HG02973 (cell line): ENCODE results near the gene HNRNPH1.
A peak's percentile ranks its signal among the peaks of the same experiment; 100 is the strongest.

Experiments
- ATAC-seq: cut with Tn5 transposase; IDR thresholded peaks from one replicate; pipeline ENCODE4 v1.9.1; 2021; ENCODE audit warnings: moderate library complexity; ENCODE audit not compliant: unreplicated experiment

The HNRNPH1 gene

GRCh38 chr5:179623906-179624741 lies 653 bp upstream of the HNRNPH1 start:
- ATAC-seq, result peak; percentile 0

- no peak for ATAC-seq
Measured at GRCh38 chr5:179621551-179622214, 1.8 kb downstream of the HNRNPH1 start.

GRCh38 chr5:179620703-179621350 lies 2.6 kb downstream of the HNRNPH1 start:
- ATAC-seq, result no peak

GRCh38 chr5:179620293-179620692 lies 3.2 kb downstream of the HNRNPH1 start:
- ATAC-seq, result no peak

GRCh38 chr5:179619776-179620175 lies 3.7 kb downstream of the HNRNPH1 start:
- no peak for ATAC-seq

- no peak for ATAC-seq
Measured at GRCh38 chr5:179618923-179619554, 4.4 kb downstream of the HNRNPH1 start.

- no peak for ATAC-seq
Measured at GRCh38 chr5:179617930-179618329, 5.5 kb downstream of the HNRNPH1 start.

GRCh38 chr5:179616002-179616594 lies 7.4 kb downstream of the HNRNPH1 start:
- ATAC-seq, result no peak

GRCh38 chr5:179615203-179615602 lies 8.3 kb downstream of the HNRNPH1 start:
- ATAC-seq, result no peak

- no peak for ATAC-seq
Measured at GRCh38 chr5:179614745-179615144, 8.7 kb downstream of the HNRNPH1 start.

GRCh38 chr5:179613460-179614071 lies 9.9 kb downstream of the HNRNPH1 start:
- no peak for ATAC-seq

GRCh38 chr5:179612577-179613459 lies 10.7 kb downstream of the HNRNPH1 start:
- ATAC-seq, result no peak

- no peak for ATAC-seq
Measured at GRCh38 chr5:179610903-179611265, 12.6 kb downstream of the HNRNPH1 start.

GRCh38 chr5:179610109-179610902 lies 13.2 kb downstream of the HNRNPH1 start:
- ATAC-seq, result no peak

- ATAC-seq, result no peak
Measured at GRCh38 chr5:179609834-179610108, 13.7 kb downstream of the HNRNPH1 start.

- no peak for ATAC-seq
Measured at GRCh38 chr5:179608131-179608581, 15.3 kb downstream of the HNRNPH1 start.

- no peak for ATAC-seq
Measured at GRCh38 chr5:179607160-179607931, 16.1 kb downstream of the HNRNPH1 start.

GRCh38 chr5:179606910-179607159 lies 16.6 kb downstream of the HNRNPH1 start:
- no peak for ATAC-seq
